HG02798 (cell line): ENCODE data around the gene BLZF1.
"Not testable (repeated sequence)": the region's sequence is repeated elsewhere in the genome, so short reads cannot be mapped to it uniquely, and the experiment has no call there.

Source experiments
- ATAC-seq: cut with Tn5 transposase; IDR thresholded peaks from one replicate; pipeline ENCODE4 v1.9.1; 2021; ENCODE audit warnings: mild to moderate bottlenecking; ENCODE audit not compliant: unreplicated experiment, poor library complexity

The BLZF1 gene

GRCh38 chr1:169367686-169368405 lies at the start of gene BLZF1, which contains the start of gene NME7:
BLZF1 (plus strand) TSS chr1:169368195; CDS start chr1:169369523, 1,328 bp downstream.
NME7 (minus strand) TSS chr1:169367797; CDS start chr1:169367710, 87 bp downstream.
- peak; percentile 98 for ATAC-seq

DNA sequence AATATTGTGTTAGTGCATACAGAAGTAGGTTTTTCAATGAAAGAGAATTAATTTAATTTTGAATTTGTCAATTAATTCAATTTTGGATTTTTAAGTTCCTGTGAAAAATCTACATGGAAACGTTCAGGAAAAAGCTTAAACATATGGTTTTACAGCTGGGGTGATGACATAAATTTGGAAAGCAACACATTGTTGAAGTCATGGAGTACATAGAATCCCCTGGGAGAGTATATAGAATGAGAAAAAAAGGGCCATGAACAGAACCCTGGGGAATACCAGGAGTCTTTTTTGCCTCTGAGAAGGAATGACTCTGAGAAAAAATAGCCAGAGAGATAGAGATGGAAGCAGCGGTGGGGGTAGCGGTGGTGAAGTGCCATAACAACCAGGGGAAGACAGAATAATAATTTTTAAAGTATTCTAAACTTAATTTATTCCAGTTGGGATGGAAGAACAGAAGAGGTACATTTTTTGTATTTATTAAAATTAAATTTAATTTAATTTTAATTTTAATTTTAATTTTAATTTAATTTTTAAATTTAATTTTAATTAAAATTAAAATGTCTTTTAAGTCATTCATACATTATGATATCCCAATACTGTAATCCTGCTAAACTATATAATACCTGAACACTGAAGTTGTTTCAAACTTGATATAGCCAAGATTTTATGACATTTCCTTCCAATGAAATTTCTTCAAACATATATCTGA lies 49.3 kb upstream of the BLZF1 start:
- no peak for ATAC-seq

GRCh38 chr1:169321539-169321938 lies 46.5 kb upstream of the BLZF1 start:
- no peak for ATAC-seq

DNA sequence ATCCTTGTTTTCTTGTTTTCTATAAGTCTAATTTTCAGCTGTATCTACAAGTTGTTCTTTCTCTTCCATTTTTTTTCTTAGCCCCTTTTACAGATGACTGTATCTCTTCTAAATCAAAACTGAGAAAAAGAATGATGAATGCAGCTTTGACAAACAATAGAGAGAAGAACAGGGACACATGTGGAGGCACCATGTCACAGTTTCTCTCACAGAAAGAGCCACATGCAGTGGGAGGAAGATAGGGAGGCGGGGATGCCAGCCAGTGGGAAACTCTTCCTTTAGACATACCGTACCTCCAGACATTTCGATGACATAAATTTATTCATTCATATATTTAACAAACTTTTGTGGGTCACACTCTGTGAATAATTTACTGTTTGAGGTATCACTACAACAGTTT lies 45.9 kb upstream of the BLZF1 start:
- no peak for ATAC-seq

- ATAC-seq = no peak
Observed at GRCh38 chr1:169325117-169325516, 42.9 kb upstream of the BLZF1 start.

DNA sequence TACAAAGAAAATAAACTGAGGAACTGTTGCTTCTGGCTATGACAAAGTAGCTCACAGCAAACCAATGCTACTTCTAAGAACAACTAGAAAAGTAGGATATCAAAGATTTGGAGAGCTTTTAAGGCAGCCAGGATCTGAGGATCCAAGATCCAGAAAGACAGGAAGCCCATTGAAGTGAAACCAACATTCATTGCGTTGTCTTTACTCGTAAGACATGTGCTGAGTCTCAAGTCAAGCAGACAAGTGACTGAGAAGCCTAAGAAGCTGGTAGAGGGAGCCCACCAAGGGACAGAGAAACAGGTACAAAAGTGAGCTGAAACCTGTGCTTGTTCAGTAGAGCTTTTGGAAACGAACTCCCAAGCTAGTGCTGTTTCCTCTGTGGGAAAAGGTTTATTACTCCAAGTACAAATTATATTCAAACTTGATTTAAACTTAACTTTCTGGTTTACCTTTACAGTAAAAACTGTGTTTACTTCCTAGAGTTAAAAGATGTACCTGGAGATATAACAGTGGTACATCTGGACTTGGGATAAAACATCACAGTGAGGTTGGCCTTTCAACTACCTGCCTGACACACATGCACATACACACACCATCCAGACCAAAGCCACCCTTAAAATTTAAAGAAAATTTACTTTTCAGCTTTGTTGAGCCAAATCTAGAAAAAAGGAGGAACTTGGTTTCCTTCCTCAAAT lies 41.6 kb upstream of the BLZF1 start:
- peak; percentile 34 for ATAC-seq

DNA sequence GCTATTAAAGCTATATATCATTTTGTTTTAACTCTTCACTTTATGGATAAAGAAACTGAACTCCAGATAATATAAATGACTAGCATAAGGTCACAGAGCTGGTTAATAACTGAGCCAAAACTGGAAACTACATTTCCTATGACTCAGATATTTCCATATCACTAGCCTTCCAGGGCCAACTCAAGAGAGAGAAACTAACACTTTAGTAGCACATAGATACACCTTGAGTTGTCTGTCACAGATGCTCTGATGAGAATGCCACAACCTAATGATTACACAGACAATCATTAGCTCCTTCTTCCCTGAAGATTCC lies 41.1 kb upstream of the BLZF1 start:
- peak; percentile 96 for ATAC-seq

- ATAC-seq = no peak
Observed at GRCh38 chr1:169327875-169328274, 40.1 kb upstream of the BLZF1 start.

DNA sequence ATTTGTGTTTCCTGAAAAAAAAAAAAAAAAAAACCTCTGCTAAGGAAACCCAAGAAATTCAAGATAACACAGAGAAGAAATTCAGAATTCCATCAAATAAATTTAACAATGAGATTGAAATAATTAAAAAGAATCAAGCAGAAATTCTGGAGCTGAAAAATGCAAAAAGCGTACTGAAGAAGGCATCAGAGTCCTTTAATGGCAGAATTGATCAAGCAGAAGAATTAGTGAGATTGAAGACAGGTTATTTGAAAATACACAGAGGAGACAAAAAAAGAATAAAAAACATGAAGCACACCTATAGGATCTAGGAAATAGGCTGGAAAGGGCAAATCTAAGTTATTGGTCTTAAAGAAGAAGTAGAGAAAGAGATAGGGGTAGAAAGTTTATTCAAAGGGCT lies 38.6 kb upstream of the BLZF1 start:
- ATAC-seq = no peak

GRCh38 chr1:169330927-169331326 lies 37.1 kb upstream of the BLZF1 start:
- no peak for ATAC-seq

GRCh38 chr1:169334727-169335126 lies 33.3 kb upstream of the BLZF1 start:
- not testable (repeated sequence) for ATAC-seq

DNA sequence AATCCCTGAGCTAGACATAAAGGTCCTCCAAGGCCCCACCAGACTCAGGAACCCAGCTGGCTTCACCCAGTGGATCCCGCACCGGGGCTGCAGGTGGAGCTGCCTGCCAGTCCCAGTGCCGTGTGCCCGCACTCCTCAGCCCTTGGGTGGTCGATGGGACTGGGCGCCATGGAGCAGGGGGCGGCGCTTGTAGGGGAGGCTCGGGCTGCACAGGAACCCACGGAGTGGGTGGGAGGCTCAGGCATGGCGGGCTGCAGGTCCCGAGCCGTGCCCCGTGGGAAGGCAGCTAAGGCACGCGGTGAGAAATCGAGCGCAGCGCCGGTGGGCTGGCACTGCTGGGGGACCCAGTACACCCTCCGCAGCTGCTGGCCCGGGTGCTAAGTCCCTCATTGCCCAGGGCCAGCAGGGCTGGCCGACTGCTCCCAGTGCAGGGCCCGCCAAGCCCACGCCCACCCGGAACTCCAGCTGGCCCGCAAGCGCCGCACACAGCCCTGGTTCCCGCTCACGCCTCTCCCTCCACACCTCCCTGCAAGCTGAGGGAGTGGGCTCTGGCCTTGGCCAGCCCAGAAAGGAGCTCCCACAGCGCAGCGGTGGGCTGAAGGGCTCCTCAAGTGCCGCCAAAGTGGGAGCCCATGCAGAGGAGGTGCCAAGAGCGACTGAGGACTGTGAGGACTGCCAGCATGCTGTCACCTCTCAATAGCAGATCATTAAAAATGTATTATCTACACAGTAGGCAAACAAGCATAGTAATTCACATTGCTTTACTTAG lies 30.9 kb upstream of the BLZF1 start:
- ATAC-seq = not testable (repeated sequence)

- ATAC-seq = no peak
Observed at GRCh38 chr1:169338617-169339016, 29.4 kb upstream of the BLZF1 start.

DNA sequence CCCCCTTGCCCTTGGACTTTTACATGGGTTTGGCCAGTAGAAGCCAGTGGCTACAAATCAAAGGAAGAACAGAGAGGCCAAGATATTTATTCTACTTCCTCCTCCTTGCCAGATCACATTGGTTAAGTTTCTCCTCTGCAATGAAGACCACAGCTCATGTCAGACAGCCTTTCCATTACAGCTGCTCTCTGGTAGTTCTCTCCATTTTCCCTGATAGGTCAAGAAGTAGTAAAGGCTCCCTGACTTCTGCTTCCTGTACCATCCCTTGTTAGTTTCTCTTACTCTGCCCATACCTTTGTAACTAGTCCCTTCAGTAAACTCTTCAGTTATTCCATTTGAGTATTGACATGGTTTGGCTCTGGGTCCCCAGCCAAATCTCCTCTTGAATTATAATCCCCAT lies 28.2 kb upstream of the BLZF1 start:
- no peak for ATAC-seq

DNA sequence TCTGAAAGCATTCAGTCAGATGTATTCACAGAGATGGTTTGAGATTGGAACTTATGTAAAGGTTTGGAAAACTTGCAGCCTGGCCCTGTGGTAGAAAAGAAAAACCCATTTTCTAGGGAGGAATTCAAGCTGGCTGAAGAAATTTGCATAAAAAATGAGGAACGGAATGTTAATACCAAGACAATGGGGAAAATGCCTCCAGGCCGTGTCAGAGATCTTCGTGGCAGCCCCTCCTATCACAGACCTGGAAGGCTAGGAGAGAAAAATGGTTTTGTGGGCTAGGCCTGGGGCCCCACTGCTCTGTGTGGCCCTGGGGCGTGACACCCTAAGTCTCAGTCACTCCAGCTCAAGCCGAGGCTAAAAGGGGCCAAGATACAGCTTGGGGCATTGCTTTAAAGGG lies 27.1 kb upstream of the BLZF1 start:
- no peak for ATAC-seq

- ATAC-seq = not testable (repeated sequence)
Observed at GRCh38 chr1:169342096-169342495, 25.9 kb upstream of the BLZF1 start.

DNA sequence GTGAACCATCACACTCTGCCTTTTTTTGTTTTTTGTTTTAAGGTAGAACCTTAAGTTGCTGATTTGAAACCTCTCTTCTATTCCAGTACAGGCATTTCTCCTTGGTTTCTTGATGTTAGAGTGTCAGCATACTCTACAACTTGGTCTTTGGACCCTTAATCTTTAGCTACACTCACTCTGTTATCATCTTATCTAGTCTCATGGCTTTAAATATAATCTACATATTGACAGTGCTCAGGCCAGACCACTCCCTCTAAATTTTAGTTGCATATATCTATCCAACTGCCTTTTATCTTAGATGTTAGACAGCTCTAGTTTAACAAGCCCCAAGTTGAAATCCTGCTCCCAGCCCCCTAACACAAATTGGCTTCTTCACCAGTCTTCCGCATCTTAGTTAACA lies 22.5 kb upstream of the BLZF1 start:
- ATAC-seq = no peak

GRCh38 chr1:169346036-169346589 lies 21.9 kb upstream of the BLZF1 start:
- no peak for ATAC-seq

GRCh38 chr1:169347688-169348382 lies 20.2 kb upstream of the BLZF1 start:
- no peak for ATAC-seq
